Endothelial cell of umbilical vein (primary cell): Measurements from ENCODE around the gene EHD3. TPM values are rescaled to one million over a fixed set of nuclear protein-coding genes. Genes with fewer than 3 reads are reported as not detected.

Experiments used
- BruUV-seq: library from RNA; stranded (reverse); fragments of 400-500 nt; replicated peaks from 2 replicates; lab custom pipeline; 2021; lab: Mats Ljungman, UMichigan
- CTCF ChIA-PET: fragments of 300-600, 350-600 bp; sonication (Branson Sonifier 250); formaldehyde crosslinking; loops from one replicate; lab custom pipeline; 2021; ENCODE audit warnings: antibody characterized with exemption, inconsistent platforms; lab: Charles Lee
- POLR2A ChIA-PET: fragments of 300-600, 350-600 bp; sonication (Branson Sonifier 250); formaldehyde crosslinking; loops from one replicate; lab custom pipeline; 2021; ENCODE audit warnings: antibody characterized with exemption, inconsistent platforms; lab: Charles Lee
- DNase-seq: peaks from one replicate; pipeline ENCODE4 v3.0.0-alpha.2; 2011; ENCODE audit warnings: low read depth, low spot score
- FAIRE-seq: peaks from 2 replicates; lab custom pipeline; 2011; peaks lifted over from hg19 to GRCh38; lab: Jason Lieb, UNC
- H2AFZ ChIP-seq: 2 replicates; pipeline ENCODE4 v1.6.0; 2012; ENCODE audit warnings: low read depth, low read length, control low read depth, inconsistent platforms
- H3K27ac ChIP-seq: 2 replicates; pipeline ENCODE4 v1.5.1; 2011; ENCODE audit warnings: low read depth, mild to moderate bottlenecking, control low read depth, low read length, moderate library complexity; ENCODE audit not compliant: insufficient read depth
- H3K27me3 ChIP-seq, 2 experiments: 2 replicates each; pipeline versions ENCODE4 v1.6.0 to v1.6.1; 2011; ENCODE audit warnings: low read length in 2 of 2, mixed read lengths in 1 of 2; ENCODE audit not compliant: control insufficient read depth in 2 of 2, insufficient read depth in 2 of 2
- H3K36me3 ChIP-seq, 2 experiments: 2 replicates in 1 of 2; 3 replicates in 1 of 2; pipeline ENCODE4 v1.5.1; 2011; ENCODE audit warnings: low read length in 2 of 2, mild to moderate bottlenecking in 1 of 2, moderate library complexity in 1 of 2; ENCODE audit not compliant: control insufficient read depth in 2 of 2, insufficient read depth in 2 of 2; ENCODE audit errors: extremely low read depth in 1 of 2
- H3K4me1 ChIP-seq: 3 replicates; pipeline ENCODE4 v1.5.1; 2011; ENCODE audit warnings: mild to moderate bottlenecking, low read length; ENCODE audit not compliant: control insufficient read depth, insufficient read depth; ENCODE audit errors: extremely low read depth
- H3K4me2 ChIP-seq: 2 replicates; pipeline ENCODE4 v1.6.1; 2011; ENCODE audit warnings: low read length, control low read depth, mixed read lengths; ENCODE audit not compliant: insufficient read depth
- H3K4me3 ChIP-seq, 3 experiments: fragments of 200-600 bp in 1 of 3; sonication (generic), shearing (Covaris generic) in 1 of 3; replicated peaks in 1 of 3; 2 replicates each; pipeline ENCODE4 v1.5.1; 2011 to 2016; ENCODE audit warnings: control low read depth in 3 of 3, low read length in 3 of 3, mild to moderate bottlenecking in 2 of 3, inconsistent platforms in 1 of 3, low read depth in 1 of 3, moderate library complexity in 1 of 3; ENCODE audit not compliant: insufficient read depth in 1 of 3
- H3K79me2 ChIP-seq: 2 replicates; pipeline ENCODE4 v1.6.0; 2012; ENCODE audit warnings: low read length, inconsistent platforms; ENCODE audit not compliant: control insufficient read depth, insufficient read depth
- H3K9ac ChIP-seq: replicated peaks from 2 replicates; pipeline ENCODE3; 2011; ENCODE audit warnings: low read length, control low read depth; ENCODE audit not compliant: insufficient read depth; ENCODE audit errors: extremely low read depth
- H3K9me1 ChIP-seq: replicated peaks from 3 replicates; pipeline ENCODE4 v1.6.0; 2011; ENCODE audit warnings: mild to moderate bottlenecking, low read length; ENCODE audit not compliant: control insufficient read depth, insufficient read depth; ENCODE audit errors: extremely low read depth
- H3K9me3 ChIP-seq: replicated peaks from 2 replicates; pipeline ENCODE4 v1.5.1; 2012; ENCODE audit warnings: low read length, inconsistent platforms; ENCODE audit not compliant: control insufficient read depth, insufficient read depth
- H4K20me1 ChIP-seq: replicated peaks from 2 replicates; pipeline ENCODE3; 2011; ENCODE audit warnings: mild to moderate bottlenecking, low read length; ENCODE audit not compliant: control insufficient read depth, insufficient read depth; ENCODE audit errors: extremely low read depth
- EZH2 ChIP-seq: IDR thresholded peaks from 2 replicates; pipeline ENCODE4 v1.6.1; 2012; ENCODE audit warnings: borderline replicate concordance, low read depth, mild to moderate bottlenecking, moderate library complexity, low read length, inconsistent platforms; ENCODE audit not compliant: severe bottlenecking
- FOS ChIP-seq: IDR thresholded peaks from 2 replicates; pipeline ENCODE4 v1.6.1; 2011; ENCODE audit warnings: mild to moderate bottlenecking, low read length, moderate library complexity, borderline replicate concordance; ENCODE audit not compliant: insufficient read depth
- GATA2 ChIP-seq: IDR thresholded peaks from 2 replicates; pipeline ENCODE4 v1.7.0; 2011; ENCODE audit warnings: low read depth, mild to moderate bottlenecking, moderate library complexity, mixed read lengths, low read length; ENCODE audit not compliant: insufficient read length, insufficient read depth
- JUN ChIP-seq: IDR thresholded peaks from 2 replicates; pipeline ENCODE4 v1.6.1; 2011; ENCODE audit warnings: borderline replicate concordance, low read depth; ENCODE audit not compliant: insufficient read length, insufficient read depth
- MAX ChIP-seq: IDR thresholded peaks from 2 replicates; pipeline ENCODE4 v1.6.1; 2011; ENCODE audit not compliant: insufficient read depth, insufficient read length
- MYC ChIP-seq: IDR thresholded peaks from one replicate; pipeline ENCODE4 v1.6.1; 2011; ENCODE audit warnings: mild to moderate bottlenecking, low read depth, low read length
- POLR2A ChIP-seq: IDR thresholded peaks from 2 replicates; pipeline ENCODE4 v1.6.1; 2012; ENCODE audit warnings: low read depth, mild to moderate bottlenecking, control low read depth, low read length
- POLR2AphosphoS5 ChIP-seq: IDR thresholded peaks from 2 replicates; pipeline ENCODE4 v1.6.1; 2012; ENCODE audit warnings: low read depth, mild to moderate bottlenecking, control low read depth, low read length, moderate library complexity; ENCODE audit not compliant: insufficient read depth
- dilution Hi-C: fragments of 300-500 bp; cut with MboI; formaldehyde crosslinking; loops from one replicate; pipeline ENCODE4 v1.15.0; 2019; ENCODE audit warnings: low sequenced_read_pairs; ENCODE audit not compliant: extremely low pct_ligation_motif_present
- intact Hi-C: fragments of 100-400 bp; cut with micrococcal nuclease; formaldehyde crosslinking; loops from one replicate; pipeline ENCODE4 v1.10.0; 2022
- polyA plus RNA-seq, 4 experiments: library from polyadenylated mRNA; depleted of rRNA in 3 of 4; stranded (reverse) in 3 of 4; unstranded in 1 of 4; fragments of >200 nt; gene quantifications; 2 replicates each; pipeline versions ENCODE4 v1.2.1 to v1.2.3, GENCODE V29; 2011 to 2012; ENCODE audit warnings: missing spikeins in 1 of 4
- total RNA-seq: library from RNA; stranded (reverse); gene quantifications from 2 replicates; pipeline ENCODE4 v1.2.3, GENCODE V29; 2021
- TF ChIP-seq, protein P1 (sequence below), 2 donors: IDR thresholded peaks; 1 replicate in 1 of 2; 2 replicates in 1 of 2; pipeline ENCODE4 v1.5.1; 2011; ENCODE audit warnings: low read length in 2 of 2, mild to moderate bottlenecking in 2 of 2, moderate library complexity in 2 of 2, control low read depth in 1 of 2, inconsistent platforms in 1 of 2, low read depth in 1 of 2; ENCODE audit not compliant: insufficient read depth in 1 of 2; ENCODE audit errors: extremely low read depth in 1 of 2

Gene EHD3
- total and polyA plus RNA-seq, 2 donors (not counting 3 experiments of a cell fraction or from before 2014, with no cell fraction given) = 6.5 to 12.1 TPM

GRCh38 chr2:31190188-31190587, 43.8 kb upstream of the EHD3 start:
- Histone ChIP-seq H3K36me3 (no peaks in the 10 kb centered on the region), H3K79me2 (no peaks in the 10 kb centered on the region), H3K27ac (no peak overlapping the region), H3K4me2 (no peak overlapping the region), H3K9me3 (no peaks in the 10 kb centered on the region), H3K4me3 (no peak overlapping the region), H3K9me1 (no peaks in the 10 kb centered on the region), H3K27me3 (no peaks in the 10 kb centered on the region), H3K9ac (no peak overlapping the region), H4K20me1 (no peaks in the 10 kb centered on the region), H3K4me1 (no peaks in the 10 kb centered on the region), H2AFZ (no peak overlapping the region)
- DNase-seq (no peak), FAIRE-seq (no peak)
- ChIA-PET POLR2A (no interaction called here), CTCF (no interaction called here)
- TF ChIP-seq POLR2A = no peak
- TF ChIP-seq MYC = no peak
- TF ChIP-seq, protein P1, sequence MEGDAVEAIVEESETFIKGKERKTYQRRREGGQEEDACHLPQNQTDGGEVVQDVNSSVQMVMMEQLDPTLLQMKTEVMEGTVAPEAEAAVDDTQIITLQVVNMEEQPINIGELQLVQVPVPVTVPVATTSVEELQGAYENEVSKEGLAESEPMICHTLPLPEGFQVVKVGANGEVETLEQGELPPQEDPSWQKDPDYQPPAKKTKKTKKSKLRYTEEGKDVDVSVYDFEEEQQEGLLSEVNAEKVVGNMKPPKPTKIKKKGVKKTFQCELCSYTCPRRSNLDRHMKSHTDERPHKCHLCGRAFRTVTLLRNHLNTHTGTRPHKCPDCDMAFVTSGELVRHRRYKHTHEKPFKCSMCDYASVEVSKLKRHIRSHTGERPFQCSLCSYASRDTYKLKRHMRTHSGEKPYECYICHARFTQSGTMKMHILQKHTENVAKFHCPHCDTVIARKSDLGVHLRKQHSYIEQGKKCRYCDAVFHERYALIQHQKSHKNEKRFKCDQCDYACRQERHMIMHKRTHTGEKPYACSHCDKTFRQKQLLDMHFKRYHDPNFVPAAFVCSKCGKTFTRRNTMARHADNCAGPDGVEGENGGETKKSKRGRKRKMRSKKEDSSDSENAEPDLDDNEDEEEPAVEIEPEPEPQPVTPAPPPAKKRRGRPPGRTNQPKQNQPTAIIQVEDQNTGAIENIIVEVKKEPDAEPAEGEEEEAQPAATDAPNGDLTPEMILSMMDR (IDR thresholded peaks at IDR 0.05; ENCODE audit: extremely low read depth in 1 of 2, insufficient read depth in 1 of 2, low read depth in 1 of 2, low read length in 2 of 2) = no peak
- no peak for TF ChIP-seq EZH2
- no peak for TF ChIP-seq MAX
- intact Hi-C loops (no loop called here), dilution Hi-C loops (no loop called here)
- BruUV-seq = no TSS peak

GRCh38 chr2:31191931-31192330, 42.0 kb upstream of the EHD3 start:
- CTCF ChIA-PET = no interaction called here
- H2AFZ ChIP-seq = no peak overlapping the region
- intact Hi-C loops (no loop called here), dilution Hi-C loops (no loop called here)
- H3K4me1 ChIP-seq = no peaks in the 10 kb centered on the region
- H3K27ac ChIP-seq = no peak overlapping the region
- no peak for DNase-seq
- no peak overlapping the region for H3K4me2 ChIP-seq
- H3K9me1 ChIP-seq = no peaks in the 10 kb centered on the region
- no peak overlapping the region for H3K9ac ChIP-seq
- no peaks in the 10 kb centered on the region for H3K9me3 ChIP-seq
- no peaks in the 10 kb centered on the region for H3K79me2 ChIP-seq
- BruUV-seq = no TSS peak
- TF ChIP-seq GATA2 (no peak), EZH2 (no peak), MYC (no peak), JUN (no peak), MAX (no peak), FOS (no peak), POLR2AphosphoS5 (no peak), POLR2A (no peak)
- TF ChIP-seq, protein P1 (IDR thresholded peaks at IDR 0.05; ENCODE audit: extremely low read depth in 1 of 2, insufficient read depth in 1 of 2, low read depth in 1 of 2, low read length in 2 of 2) = no peak
- FAIRE-seq = no peak
- H3K36me3 ChIP-seq = no peaks in the 10 kb centered on the region
- no peaks in the 10 kb centered on the region for H3K27me3 ChIP-seq
- H4K20me1 ChIP-seq = no peaks in the 10 kb centered on the region
- POLR2A ChIA-PET = no interaction called here
- no peak overlapping the region for H3K4me3 ChIP-seq
